ENCODE results near the gene NDNF. TPM values are rescaled to one million over a fixed set of nuclear protein-coding genes. Genes with fewer than 3 reads are reported as not detected.

NDNF gene, protein sequence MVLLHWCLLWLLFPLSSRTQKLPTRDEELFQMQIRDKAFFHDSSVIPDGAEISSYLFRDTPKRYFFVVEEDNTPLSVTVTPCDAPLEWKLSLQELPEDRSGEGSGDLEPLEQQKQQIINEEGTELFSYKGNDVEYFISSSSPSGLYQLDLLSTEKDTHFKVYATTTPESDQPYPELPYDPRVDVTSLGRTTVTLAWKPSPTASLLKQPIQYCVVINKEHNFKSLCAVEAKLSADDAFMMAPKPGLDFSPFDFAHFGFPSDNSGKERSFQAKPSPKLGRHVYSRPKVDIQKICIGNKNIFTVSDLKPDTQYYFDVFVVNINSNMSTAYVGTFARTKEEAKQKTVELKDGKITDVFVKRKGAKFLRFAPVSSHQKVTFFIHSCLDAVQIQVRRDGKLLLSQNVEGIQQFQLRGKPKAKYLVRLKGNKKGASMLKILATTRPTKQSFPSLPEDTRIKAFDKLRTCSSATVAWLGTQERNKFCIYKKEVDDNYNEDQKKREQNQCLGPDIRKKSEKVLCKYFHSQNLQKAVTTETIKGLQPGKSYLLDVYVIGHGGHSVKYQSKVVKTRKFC
- total RNA-seq, result 0.14 TPM in 1 of 2 replicates, not detected in the other

DNA sequence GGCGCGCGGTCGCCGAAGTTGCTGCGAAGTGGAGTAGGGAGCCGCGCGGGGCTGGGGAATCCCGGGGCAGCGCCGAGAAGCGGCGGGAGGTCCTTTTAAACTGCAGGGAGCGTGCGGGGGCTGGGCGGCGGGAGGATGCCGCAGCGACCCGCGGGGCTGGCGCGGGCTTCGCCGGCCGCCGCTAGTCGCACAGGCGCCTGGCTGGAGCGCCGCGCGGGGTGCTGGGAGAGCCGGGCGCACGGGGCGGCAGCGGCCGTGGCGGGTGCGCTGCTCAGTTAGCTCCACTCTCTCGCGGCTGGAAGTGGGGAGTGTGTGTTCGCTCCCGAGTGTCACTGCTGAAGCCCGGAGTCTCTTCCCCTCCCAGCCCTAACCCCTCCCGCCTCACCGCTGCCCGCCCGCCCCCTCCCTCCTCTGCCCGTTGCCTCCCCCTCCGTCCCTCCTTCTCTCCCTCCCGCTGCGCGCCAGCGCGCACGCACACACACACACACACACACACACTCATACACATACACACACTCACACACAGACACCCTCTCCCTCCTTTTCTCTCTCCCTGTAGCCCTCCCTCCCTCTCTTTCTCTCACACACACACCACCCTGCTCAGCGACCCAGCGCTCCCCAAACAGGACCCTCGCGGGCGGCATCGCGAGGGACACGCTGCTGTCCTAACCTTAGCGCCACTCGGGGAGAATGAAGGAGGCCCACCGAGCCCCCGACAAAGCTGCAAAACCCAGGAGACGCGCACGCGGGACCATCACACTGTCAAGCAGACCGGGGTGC lies at the start of gene NDNF:
NDNF (minus strand) TSS at position 312 of the 780 bp plus-strand sequence. CDS start 26,698 bp downstream, outside the sequence.
- Mint-ChIP-seq H3K9me3 (no peaks in the 10 kb centered on the region), H3K27ac (peak within 1 kb of the TSS; percentile 32), H3K4me1 (peaks cover 25% of the 10 kb centered on the region), H3K36me3 (ENCODE audit: low read depth) (no peaks in the 10 kb centered on the region), H3K4me3 (peak within 1 kb of the TSS; percentile 85), H3K27me3 (peaks cover 71% of the 10 kb centered on the region)
- intact Hi-C loops (cut with micrococcal nuclease), result loop anchor here (1.0 to 2.0 kb wide), 2 partner anchors 31 to 150 kb away; partner anchors contain the start of gene PRDM5
- peak; percentile 83 for DNase-seq

DNA sequence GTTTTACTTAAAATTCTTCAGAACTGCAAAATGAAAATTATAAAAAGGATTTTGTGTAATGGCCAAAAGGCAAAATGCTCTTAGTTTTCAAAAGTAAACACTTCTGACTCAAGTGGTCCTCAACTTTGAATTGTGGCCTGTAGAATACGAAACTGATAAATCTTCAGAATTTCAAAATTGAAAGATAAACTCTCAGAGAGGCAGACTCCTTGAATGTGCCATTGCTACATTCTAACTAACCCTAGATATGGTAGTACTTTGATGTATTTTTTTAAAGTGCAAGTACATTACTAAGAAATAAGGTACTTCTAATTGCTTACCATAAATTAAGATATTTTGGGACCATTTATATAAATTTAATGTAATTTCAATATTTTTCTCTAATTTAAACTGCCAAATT lies 47.4 kb upstream of the NDNF start:
- DNase-seq, result no peak
- no peaks in the 10 kb centered on the region for H3K36me3 Mint-ChIP-seq (ENCODE audit: low read depth)
- intact Hi-C loops (cut with micrococcal nuclease), result no loop called here
- H3K27ac Mint-ChIP-seq, result no peak overlapping the region
- H3K4me1 Mint-ChIP-seq, result peaks cover 14% of the 10 kb centered on the region
- H3K27me3 Mint-ChIP-seq, result no peaks in the 10 kb centered on the region
- H3K9me3 Mint-ChIP-seq, result no peaks in the 10 kb centered on the region
- no peak overlapping the region for H3K4me3 Mint-ChIP-seq

DNA sequence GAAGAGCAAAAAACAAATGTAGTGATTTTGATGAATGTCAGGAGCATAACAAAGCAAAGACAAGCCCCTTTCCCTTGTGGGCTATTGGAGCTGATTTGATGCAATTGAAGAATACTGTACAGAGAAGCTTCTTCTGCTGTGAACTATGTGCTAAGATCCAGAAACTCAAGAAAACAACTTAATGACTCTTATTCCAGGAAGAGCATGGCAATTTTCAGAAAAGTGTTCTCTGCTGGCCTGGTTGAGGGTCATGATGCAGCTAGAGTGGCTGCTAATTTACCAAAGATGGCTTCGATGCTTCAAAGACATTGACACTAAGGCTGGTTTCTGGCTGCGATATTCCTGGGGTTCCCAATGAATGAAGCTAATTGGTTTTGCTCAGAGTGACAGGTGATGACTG lies 46.0 kb upstream of the NDNF start:
- H3K4me3 Mint-ChIP-seq, result no peak overlapping the region
- H3K27me3 Mint-ChIP-seq, result no peaks in the 10 kb centered on the region
- intact Hi-C loops (cut with micrococcal nuclease), result no loop called here
- no peaks in the 10 kb centered on the region for H3K9me3 Mint-ChIP-seq
- H3K27ac Mint-ChIP-seq, result no peak overlapping the region
- H3K4me1 Mint-ChIP-seq, result peaks cover 22% of the 10 kb centered on the region
- no peaks in the 10 kb centered on the region for H3K36me3 Mint-ChIP-seq (ENCODE audit: low read depth)
- DNase-seq, result no peak

DNA sequence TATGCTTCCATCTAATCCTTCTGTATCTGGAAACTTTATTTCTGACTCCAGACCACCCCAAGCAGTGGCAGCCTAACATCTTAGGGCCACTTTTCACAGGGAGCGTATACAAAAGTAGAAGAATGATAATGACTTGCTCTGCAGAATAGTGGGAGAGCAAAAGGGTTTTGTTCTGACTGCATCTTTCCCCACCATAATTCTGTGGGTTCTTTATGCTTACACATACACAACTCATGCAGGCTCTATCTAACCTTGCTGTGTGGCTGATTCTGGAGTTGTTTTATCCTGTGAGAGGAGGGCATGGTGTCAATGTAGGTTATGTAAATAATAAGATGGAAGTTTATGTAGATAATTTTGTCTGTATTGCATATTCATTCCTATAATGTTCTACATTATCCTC lies 42.4 kb upstream of the NDNF start:
- Mint-ChIP-seq H3K27ac (no peak overlapping the region), H3K9me3 (no peaks in the 10 kb centered on the region), H3K27me3 (peaks cover 13% of the 10 kb centered on the region), H3K36me3 (ENCODE audit: low read depth) (no peaks in the 10 kb centered on the region), H3K4me3 (no peak overlapping the region), H3K4me1 (peaks cover 22% of the 10 kb centered on the region)
- no peak for DNase-seq
- intact Hi-C loops (cut with micrococcal nuclease), result loop anchor here (2.0 to 5.0 kb wide), 4 partner anchors 68 to 782 kb away; no protein-coding TSS in a partner anchor

DNA sequence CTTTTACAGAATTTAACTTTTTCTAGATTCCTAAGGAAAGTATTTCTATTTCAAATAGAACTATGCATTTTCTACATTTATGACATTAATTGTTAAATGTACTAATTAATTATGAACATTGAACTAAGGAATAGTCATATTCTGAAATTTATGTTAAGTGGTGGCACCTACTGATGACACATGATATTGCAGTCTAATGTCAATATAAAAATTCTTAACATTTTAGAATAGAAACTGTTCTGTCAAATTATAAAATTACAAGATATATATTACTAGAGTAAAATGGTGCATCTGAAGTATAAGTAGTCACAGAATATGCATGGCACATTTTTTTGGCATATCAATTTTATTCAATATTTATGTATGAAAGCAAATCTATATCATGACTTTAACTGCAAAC lies 40.2 kb upstream of the NDNF start:
- Mint-ChIP-seq H3K4me3 (no peak overlapping the region), H3K27me3 (peaks cover 31% of the 10 kb centered on the region), H3K9me3 (no peaks in the 10 kb centered on the region), H3K4me1 (peaks cover 11% of the 10 kb centered on the region), H3K27ac (no peak overlapping the region), H3K36me3 (ENCODE audit: low read depth) (no peaks in the 10 kb centered on the region)
- DNase-seq, result no peak
- intact Hi-C loops (cut with micrococcal nuclease), result loop anchor here (2.0 to 5.0 kb wide), 4 partner anchors 70 to 780 kb away; no protein-coding TSS in a partner anchor

DNA sequence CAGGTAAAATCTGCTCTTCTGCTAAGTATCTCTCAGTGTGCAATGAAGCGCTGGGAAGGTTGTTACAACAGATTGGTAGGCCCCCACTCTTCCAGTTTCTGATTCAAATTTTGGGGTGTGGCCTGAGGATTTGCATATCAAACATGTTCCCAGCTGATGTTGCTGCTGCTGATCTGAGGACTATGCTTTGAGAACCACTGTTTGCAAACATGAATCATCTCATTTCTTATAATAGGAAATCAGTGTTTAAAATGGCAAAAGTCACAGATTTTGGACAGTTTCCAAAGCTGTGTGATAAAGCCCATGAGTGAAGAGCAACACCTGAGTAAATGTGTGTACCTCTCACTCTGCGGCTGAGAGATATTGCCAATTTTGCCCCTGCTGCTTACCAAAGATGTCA lies 36.2 kb upstream of the NDNF start:
- Mint-ChIP-seq H3K4me1 (no peaks in the 10 kb centered on the region), H3K27ac (no peak overlapping the region), H3K9me3 (no peaks in the 10 kb centered on the region), H3K27me3 (peaks cover 63% of the 10 kb centered on the region), H3K4me3 (no peak overlapping the region), H3K36me3 (ENCODE audit: low read depth) (no peaks in the 10 kb centered on the region)
- DNase-seq, result no peak
- intact Hi-C loops (cut with micrococcal nuclease), result no loop called here

DNA sequence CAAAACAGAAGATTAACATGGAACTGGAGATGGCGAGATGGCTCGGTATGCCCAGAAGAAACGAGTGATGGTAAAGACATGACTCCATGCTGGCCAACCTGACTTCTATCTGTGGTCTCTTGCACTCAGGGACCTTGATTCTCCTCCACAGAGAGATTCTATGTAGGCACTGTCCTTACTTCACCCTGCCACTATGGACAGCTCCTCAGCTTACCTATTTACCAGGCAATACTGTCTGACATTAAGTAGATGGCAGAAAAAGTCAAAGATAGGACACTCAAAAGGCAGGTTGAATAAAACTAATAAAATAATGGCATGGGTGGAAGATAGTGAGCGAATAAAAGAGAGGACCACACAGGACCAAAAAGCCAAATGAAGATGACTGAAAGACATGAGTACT lies 35.2 kb upstream of the NDNF start:
- Mint-ChIP-seq H3K27ac (no peak overlapping the region), H3K4me3 (no peak overlapping the region), H3K9me3 (no peaks in the 10 kb centered on the region), H3K36me3 (ENCODE audit: low read depth) (no peaks in the 10 kb centered on the region), H3K27me3 (peaks cover 71% of the 10 kb centered on the region), H3K4me1 (no peaks in the 10 kb centered on the region)
- intact Hi-C loops (cut with micrococcal nuclease), result no loop called here
- DNase-seq, result no peak

DNA sequence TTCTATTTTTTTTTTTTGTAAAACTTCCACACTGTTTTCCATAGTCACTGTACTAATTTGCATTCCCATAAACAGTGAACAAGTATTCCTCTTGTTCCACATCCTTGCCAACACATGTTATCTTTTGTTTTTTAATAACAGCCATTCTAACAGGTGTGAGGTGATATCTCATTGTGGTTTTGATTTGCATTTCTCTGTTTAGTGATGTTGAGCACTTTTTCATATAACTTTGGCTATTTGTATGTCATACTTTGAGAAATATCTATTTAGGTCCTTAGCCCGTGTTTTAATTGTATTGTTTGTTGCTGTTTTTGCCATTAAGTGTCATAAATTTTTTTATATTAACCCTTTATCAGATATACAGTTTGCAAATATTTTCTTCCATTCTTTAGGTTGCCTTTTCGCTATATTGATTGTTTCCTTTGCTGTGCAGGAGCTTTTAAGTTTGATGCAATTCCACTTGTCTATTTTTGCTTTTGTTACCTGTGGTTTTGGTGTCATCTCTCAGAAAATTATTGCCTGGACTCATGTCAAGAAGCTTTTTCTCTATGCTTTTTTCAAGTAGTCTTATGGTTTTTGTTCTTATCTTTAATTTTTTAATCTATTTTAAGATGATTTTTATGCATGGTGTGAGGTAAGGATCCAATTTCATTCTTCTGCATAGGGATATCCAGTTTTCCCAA lies 27.9 kb upstream of the NDNF start:
- Mint-ChIP-seq H3K27me3 (peaks cover 51% of the 10 kb centered on the region), H3K4me3 (no peak overlapping the region)

DNA sequence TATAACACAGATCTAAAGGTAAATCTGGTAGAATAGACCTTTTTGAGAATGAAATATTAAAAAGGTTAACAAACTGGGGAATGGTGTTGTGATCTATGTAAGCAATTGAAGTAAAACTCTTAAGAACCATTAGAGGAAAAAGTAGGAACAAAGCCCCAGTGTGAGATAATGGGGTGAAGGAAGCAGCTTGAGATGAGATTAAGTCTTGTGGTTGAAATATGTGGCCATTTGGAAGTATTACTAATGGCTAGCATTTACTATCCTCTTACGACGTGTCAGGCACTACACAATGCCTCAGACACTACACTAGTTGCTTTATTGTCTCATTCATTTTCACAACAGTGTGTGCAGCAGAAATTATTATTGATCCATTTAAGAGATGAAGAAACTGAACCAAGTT lies 25.9 kb upstream of the NDNF start:
- no peak for DNase-seq
- Mint-ChIP-seq H3K27ac (no peak overlapping the region), H3K36me3 (ENCODE audit: low read depth) (no peaks in the 10 kb centered on the region), H3K9me3 (no peaks in the 10 kb centered on the region), H3K4me3 (no peak overlapping the region), H3K4me1 (no peaks in the 10 kb centered on the region), H3K27me3 (peaks cover 37% of the 10 kb centered on the region)
- intact Hi-C loops (cut with micrococcal nuclease), result loop anchor here (5.0 kb wide), 2 partner anchors 209 to 1026 kb away; no protein-coding TSS in a partner anchor

More for the DNA sequence above, 27.9 kb upstream of the NDNF start:
- Mint-ChIP-seq H3K36me3 (ENCODE audit: low read depth) (no peaks in the 10 kb centered on the region), H3K9me3 (no peaks in the 10 kb centered on the region), H3K4me1 (no peaks in the 10 kb centered on the region), H3K27ac (no peak overlapping the region)
- DNase-seq, result no peak
- intact Hi-C loops (cut with micrococcal nuclease), result no loop called here

DNA sequence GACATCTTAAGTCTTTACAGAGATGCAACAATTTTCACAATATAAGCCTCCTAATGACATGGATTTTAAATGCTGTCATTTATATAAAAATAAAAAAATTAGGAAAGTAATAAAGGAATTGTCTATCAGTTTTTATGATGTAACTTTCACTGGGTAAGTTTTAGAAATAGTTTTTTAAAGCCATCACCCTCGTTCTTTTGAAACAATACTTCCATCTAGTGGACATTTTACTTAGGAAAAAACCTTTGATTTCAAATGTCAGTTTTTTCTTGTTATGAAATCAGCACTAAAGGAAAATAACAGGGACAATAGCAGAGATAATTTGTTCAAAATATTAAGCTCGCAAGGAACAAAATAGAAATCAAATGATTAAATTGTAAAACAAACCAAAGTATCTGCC lies 24.3 kb upstream of the NDNF start:
- H3K36me3 Mint-ChIP-seq (ENCODE audit: low read depth), result no peaks in the 10 kb centered on the region

DNA sequence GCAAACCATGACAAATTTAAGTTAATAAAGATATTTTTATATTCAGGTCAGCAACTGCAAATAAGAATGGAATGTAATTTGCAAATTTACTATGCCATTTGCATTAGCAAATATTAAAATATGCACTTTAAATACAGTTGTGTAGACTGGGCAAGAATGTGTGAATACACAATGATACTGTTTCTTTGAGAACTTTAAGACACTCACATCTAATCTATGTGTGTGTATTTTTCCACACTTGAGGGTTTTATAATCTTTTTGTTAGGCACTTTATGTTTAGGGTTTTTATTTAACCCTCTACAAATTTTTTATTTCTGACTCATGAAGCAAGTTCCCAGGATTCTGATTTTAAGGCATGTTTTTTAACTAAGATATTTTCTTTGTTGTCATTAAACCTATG lies 23.9 kb upstream of the NDNF start:
- Mint-ChIP-seq H3K27me3 (peaks cover 20% of the 10 kb centered on the region), H3K27ac (no peak overlapping the region), H3K4me1 (no peaks in the 10 kb centered on the region), H3K9me3 (no peaks in the 10 kb centered on the region), H3K36me3 (ENCODE audit: low read depth) (no peaks in the 10 kb centered on the region), H3K4me3 (no peak overlapping the region)
- DNase-seq, result no peak
- intact Hi-C loops (cut with micrococcal nuclease), result loop anchor here (2.0 to 5.0 kb wide), 3 partner anchors 211 to 1024 kb away; no protein-coding TSS in a partner anchor

More for the DNA sequence above, 24.3 kb upstream of the NDNF start:
- no peaks in the 10 kb centered on the region for H3K4me1 Mint-ChIP-seq
- H3K4me3 Mint-ChIP-seq, result no peak overlapping the region
- no peak overlapping the region for H3K27ac Mint-ChIP-seq
- DNase-seq, result no peak
- no peaks in the 10 kb centered on the region for H3K9me3 Mint-ChIP-seq
- intact Hi-C loops (cut with micrococcal nuclease), result loop anchor here (1.0 to 5.0 kb wide), 4 partner anchors 211 to 1024 kb away; no protein-coding TSS in a partner anchor
- peaks cover 23% of the 10 kb centered on the region for H3K27me3 Mint-ChIP-seq

DNA sequence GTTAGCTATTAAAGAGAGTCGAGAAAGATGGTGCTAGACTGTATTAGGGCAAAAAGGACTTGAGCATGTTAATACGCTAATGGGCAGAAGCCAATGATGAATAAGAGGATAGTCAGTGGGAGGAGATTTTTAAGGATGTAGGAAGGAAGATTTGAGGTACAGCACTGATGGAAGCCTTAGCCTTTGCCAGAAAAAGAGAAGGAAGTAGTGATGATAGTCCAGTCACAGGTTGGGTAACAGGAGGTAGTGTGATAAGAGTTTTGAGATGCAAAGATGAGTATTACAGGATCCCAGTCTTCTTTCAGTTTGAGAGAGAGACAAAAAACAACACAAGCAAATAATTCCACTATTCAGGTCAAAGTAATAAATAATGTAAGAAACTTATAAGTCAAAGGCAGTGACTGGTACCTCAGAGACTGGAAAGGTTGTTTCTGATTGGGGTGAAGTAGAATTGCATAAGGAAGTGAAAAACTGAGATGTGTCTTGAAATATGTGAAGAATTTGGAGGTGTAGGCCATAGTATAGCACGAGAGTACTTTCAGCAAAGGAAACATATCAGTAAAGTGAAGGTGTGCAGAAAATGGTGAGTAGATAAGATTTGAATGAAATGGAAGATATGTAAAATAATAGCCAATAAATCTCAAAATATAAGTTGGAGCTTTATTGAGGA lies 22.1 kb upstream of the NDNF start:
- H3K4me3 Mint-ChIP-seq, result no peak overlapping the region
- no peaks in the 10 kb centered on the region for H3K9me3 Mint-ChIP-seq
- DNase-seq, result no peak
- no peak overlapping the region for H3K27ac Mint-ChIP-seq
- no peaks in the 10 kb centered on the region for H3K4me1 Mint-ChIP-seq
- no peaks in the 10 kb centered on the region for H3K36me3 Mint-ChIP-seq (ENCODE audit: low read depth)
- intact Hi-C loops (cut with micrococcal nuclease), result no loop called here
- H3K27me3 Mint-ChIP-seq, result peaks cover 9% of the 10 kb centered on the region

DNA sequence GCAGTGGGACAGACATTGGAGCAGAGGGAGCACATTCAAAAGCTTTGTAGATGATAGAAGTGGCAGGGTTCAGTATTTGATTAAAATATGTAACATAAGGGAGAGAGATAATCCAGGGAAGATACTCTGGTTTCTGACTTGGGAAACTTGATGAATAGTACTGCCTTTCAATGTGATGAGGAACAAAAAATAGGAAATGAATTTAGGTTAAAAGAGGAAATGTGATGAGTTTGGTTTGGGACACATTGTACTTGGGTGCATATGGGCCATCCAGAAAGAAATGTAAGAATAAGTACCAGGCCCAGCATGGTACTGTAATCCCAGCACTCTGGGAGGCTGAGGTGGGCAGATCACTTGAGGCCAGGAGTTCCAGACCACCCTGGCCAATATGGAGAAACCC lies 20.9 kb upstream of the NDNF start:
- intact Hi-C loops (cut with micrococcal nuclease), result no loop called here
- Mint-ChIP-seq H3K27me3 (peaks cover 8% of the 10 kb centered on the region), H3K4me1 (no peaks in the 10 kb centered on the region), H3K27ac (no peak overlapping the region), H3K9me3 (no peaks in the 10 kb centered on the region), H3K36me3 (ENCODE audit: low read depth) (no peaks in the 10 kb centered on the region), H3K4me3 (no peak overlapping the region)
- no peak for DNase-seq
